ENCODE results near the gene TNFRSF21. TPM values are rescaled to one million over a fixed set of nuclear protein-coding genes. Genes with fewer than 3 reads are reported as not detected.

Gene TNFRSF21
- polyA plus RNA-seq, 1 donor, result 29.9 TPM

Other genes starting within 250 kb of the TNFRSF21 start
- gene CD2AP, start 167.9 kb upstream of the TNFRSF21 start, polyA plus RNA-seq (ENCODE audit: insufficient read length), result 89.5 TPM

Measured in left kidney (tissue), 1 donor.